Fibroblast of mammary gland (primary cell): ENCODE results near the gene PLEKHA7.

Experiments
- DNase-seq: peaks from one replicate; pipeline ENCODE4 v3.0.0-alpha.2; 2010; ENCODE audit warnings: low read depth
- H3K4me3 ChIP-seq: 2 replicates; pipeline ENCODE4 v1.5.1; 2011; ENCODE audit warnings: low read depth, mild to moderate bottlenecking, low read length, moderate library complexity; ENCODE audit not compliant: control insufficient read depth
- TF ChIP-seq, protein P1 (sequence below): conservative IDR thresholded peaks from 2 replicates; pipeline ENCODE4 v1.5.1; 2011; ENCODE audit warnings: low read depth, low read length, inconsistent platforms; ENCODE audit not compliant: control insufficient read depth, insufficient read depth

PLEKHA7 gene

DNA sequence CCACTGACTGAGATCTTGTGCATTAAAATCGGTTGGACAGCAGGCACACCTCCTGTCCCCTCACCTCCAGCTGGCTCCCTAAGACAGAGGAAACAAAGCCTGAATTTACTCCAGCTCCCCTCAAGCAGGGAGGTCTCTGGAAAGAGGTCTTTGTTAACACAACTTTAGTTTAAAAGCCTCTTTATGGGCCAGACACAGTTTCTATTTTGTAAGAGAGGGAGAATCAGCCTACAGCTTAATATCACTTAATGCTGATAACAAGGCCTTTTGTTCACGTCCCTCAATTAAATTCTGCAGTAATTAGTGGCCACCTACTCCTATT, 36.3 kb downstream of the PLEKHA7 start:
- H3K4me3 ChIP-seq, result no peak overlapping the region
- TF ChIP-seq, protein P1, sequence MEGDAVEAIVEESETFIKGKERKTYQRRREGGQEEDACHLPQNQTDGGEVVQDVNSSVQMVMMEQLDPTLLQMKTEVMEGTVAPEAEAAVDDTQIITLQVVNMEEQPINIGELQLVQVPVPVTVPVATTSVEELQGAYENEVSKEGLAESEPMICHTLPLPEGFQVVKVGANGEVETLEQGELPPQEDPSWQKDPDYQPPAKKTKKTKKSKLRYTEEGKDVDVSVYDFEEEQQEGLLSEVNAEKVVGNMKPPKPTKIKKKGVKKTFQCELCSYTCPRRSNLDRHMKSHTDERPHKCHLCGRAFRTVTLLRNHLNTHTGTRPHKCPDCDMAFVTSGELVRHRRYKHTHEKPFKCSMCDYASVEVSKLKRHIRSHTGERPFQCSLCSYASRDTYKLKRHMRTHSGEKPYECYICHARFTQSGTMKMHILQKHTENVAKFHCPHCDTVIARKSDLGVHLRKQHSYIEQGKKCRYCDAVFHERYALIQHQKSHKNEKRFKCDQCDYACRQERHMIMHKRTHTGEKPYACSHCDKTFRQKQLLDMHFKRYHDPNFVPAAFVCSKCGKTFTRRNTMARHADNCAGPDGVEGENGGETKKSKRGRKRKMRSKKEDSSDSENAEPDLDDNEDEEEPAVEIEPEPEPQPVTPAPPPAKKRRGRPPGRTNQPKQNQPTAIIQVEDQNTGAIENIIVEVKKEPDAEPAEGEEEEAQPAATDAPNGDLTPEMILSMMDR, result no peak
- no peak for DNase-seq

DNA sequence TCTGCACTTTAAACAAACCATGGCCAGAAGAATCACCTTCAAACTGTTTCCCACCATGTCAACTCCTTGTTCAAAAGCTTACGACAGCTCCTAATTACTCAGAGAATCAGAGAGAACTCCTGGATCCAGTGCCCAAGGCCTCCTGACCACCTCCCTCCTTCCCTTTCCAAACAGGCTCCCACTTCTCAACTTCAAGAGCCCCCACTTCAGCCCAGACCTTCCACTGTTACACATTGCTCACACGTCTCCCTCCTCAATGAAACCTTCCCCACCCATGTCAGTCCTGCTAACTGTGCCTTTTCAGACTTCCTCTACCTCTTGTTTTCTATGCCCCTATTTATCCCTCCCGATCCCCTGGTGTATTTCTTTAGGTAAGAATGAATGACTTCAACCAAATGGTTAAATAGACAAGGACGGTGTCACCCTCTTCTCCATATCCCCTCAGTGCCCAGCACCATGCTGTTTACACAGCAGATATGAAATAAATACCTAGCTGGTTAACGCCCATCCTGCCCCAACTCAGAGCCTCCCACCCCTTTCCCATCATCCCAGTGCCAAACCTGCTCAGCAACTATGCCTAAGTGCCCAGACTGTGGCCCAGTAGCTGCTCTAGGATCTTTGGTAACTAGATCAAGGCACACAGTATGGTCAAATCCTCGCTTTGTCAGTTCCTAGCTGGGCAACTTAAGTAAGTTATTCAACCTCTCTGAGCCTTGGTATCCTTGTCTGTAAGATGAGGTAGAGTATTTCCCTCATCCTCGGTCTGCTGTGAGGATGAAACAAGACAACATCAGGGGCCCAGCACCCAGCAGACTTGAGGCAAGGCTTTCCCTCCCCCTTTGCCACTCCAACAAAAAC, 36.8 kb downstream of the PLEKHA7 start:
- TF ChIP-seq, protein P1, result no peak
- DNase-seq, result no peak
- no peak overlapping the region for H3K4me3 ChIP-seq

DNA sequence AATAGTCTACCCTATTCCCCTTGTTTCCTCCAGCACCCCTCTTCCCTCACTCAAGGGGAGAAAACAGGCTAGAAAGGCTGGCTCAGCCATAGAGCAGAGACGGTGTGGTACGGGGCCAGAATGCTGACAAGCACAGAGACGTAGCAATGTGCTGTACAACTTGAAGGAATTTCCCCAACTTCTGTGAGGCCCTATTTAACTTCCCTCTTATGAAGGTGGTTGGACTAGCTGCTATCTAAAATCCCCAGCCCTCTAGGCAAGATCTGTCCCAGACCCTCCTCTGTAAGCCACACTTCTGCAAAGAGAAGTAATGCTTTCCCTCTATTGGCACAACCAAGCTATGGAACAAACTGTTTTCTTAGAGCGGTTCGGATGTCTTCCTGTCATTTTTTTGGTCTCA, 37.8 kb downstream of the PLEKHA7 start:
- TF ChIP-seq, protein P1, result no peak
- H3K4me3 ChIP-seq, result no peak overlapping the region
- no peak for DNase-seq

DNA sequence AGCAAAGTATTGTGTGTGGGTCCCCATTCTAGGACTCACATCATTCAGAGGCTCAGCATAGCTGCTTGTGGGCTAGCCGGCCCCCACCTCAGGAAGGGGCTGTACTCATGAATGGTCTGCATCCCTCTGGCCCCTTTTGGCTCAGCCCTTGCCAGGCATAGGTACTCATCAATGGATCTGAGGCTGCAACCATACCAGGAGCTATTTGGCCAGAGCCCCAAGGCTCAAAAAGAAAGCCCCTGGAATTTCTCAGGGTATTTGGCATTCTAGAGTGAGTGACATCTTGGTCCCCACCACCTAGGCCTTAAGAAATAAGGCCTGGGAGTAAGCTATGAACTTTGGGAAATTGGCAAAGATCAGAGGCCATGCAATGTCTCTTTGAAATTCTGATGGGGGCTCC, 38.3 kb downstream of the PLEKHA7 start:
- DNase-seq, result no peak
- H3K4me3 ChIP-seq, result no peak overlapping the region
- TF ChIP-seq, protein P1, result no peak

DNA sequence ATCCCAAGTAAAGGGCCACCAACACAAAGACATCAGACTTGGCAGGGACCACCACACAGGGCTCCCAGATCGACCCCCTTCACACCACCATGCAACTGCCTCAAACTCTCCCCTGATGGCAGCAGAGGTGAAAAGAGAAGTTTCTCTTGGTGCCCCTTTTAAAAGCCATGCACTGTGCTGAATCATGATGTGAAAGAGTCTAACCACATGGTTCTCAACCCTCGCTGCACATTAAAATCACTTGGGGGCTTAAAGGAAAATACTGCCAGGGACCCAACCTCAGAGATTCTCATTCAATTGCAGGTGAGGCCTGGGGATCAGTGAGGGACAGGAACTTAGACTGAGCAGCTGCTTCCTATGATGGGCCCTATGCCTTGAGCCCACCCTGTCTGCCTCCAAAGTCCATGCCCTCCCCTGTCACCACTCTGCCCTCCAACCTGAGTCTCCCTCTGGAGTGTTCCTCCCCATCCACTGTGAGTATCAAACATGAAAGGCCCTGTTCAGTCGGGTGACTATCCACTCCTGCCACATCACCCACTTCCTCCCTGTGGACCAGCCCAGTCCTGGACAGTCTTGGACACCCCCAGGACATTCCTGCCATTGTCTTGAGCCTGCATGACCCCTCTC, 40.8 kb downstream of the PLEKHA7 start:
- no peak overlapping the region for H3K4me3 ChIP-seq
- no peak for DNase-seq
- TF ChIP-seq, protein P1, result no peak

DNA sequence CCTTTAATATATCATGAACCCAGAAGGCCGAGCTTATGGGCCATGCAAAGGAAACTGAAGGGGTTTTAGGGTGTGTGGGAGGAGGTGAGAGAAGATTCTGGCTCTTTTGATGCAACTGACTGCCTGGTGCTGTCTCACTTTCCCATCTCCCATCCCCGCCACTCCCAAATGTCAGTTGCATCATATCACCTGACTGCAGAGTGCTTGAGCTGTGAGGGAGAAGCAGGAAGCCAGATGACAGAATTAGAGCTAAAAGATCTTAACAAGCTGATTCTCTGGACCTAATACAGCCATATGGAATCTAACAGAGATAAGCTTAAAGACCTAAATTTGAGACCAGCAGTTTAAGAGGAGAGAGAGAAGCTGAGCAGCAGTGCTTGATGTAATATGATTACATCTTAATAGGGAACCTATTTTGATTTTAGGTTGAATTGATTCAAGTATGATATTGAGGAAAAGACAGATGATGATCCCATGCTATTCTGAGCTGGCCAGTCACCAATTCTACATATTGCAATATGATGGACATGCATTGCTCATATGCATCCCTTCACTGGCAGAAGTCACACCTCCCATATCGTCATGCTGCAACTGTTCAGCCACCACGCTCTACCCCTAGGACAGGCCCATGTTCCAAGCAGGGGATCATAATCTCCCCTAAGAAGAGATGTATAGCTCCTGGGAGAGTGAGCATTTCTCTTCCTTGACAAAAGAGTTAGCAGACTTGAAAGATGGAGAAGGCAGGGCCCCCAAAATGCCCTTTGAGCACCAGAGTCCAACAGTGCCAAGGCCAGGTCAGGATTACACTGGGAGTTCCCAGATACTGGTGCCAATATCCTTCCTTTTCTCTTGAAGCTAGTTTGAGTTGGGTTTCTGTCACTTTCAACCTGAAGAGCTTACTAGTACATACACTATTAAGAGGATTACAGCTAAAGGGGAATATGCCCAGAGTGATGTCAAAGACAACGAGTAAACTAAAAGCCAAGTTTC, 44.9 kb downstream of the PLEKHA7 start:
- DNase-seq, result no peak
- TF ChIP-seq, protein P1, result no peak
- no peak overlapping the region for H3K4me3 ChIP-seq
